CD14-positive monocyte (primary cell): Measurements from ENCODE around the gene CSF2RB. TPM values are rescaled to one million over a fixed set of nuclear protein-coding genes. Genes with fewer than 3 reads are reported as not detected.
"Not testable (repeated sequence)": the region's sequence is repeated elsewhere in the genome, so short reads cannot be mapped to it uniquely, and the experiment has no call there.

ENCODE experiments used
- DNase-seq, 3 donors: peaks; one replicate each; pipeline ENCODE4 v3.0.0-alpha.2; 2011 to 2022
- H2AFZ ChIP-seq: 2 replicates; pipeline ENCODE4 v1.6.0; 2012; ENCODE audit warnings: mild to moderate bottlenecking, low read depth, low read length, inconsistent platforms; ENCODE audit not compliant: insufficient read depth, poor library complexity, severe bottlenecking
- H3K27ac ChIP-seq, 2 donors: 1 replicate in 1 of 2; 2 replicates in 1 of 2; pipeline ENCODE4 v1.5.1; 2012 to 2013; ENCODE audit warnings: low read length in 2 of 2, control low read depth in 1 of 2, inconsistent platforms in 1 of 2, low read depth in 1 of 2, mild to moderate bottlenecking in 1 of 2
- H3K27me3 ChIP-seq, 2 donors: one replicate each; pipeline versions ENCODE4 v1.6.0 to v1.6.1; 2011 to 2013; ENCODE audit warnings: low read length in 2 of 2; ENCODE audit not compliant: control insufficient read depth in 2 of 2, insufficient read depth in 2 of 2
- H3K36me3 ChIP-seq, 2 donors: replicated peaks in 1 of 2; 1 replicate in 1 of 2; 2 replicates in 1 of 2; pipeline versions ENCODE4 v1.5.1 to v1.6.1; 2012 to 2013; ENCODE audit warnings: low read length in 2 of 2, control low read depth in 1 of 2, inconsistent platforms in 1 of 2, mild to moderate bottlenecking in 1 of 2; ENCODE audit not compliant: insufficient read depth in 2 of 2, control insufficient read depth in 1 of 2
- H3K4me1 ChIP-seq, 2 donors: 1 replicate in 1 of 2; 2 replicates in 1 of 2; pipeline versions ENCODE4 v1.5.1 to v1.6.1; 2012 to 2013; ENCODE audit warnings: low read length in 2 of 2, control low read depth in 1 of 2, inconsistent platforms in 1 of 2, mild to moderate bottlenecking in 1 of 2, moderate library complexity in 1 of 2; ENCODE audit not compliant: insufficient read depth in 2 of 2, control insufficient read depth in 1 of 2
- H3K4me2 ChIP-seq: replicated peaks from 2 replicates; pipeline ENCODE3; 2012; ENCODE audit warnings: low read length, moderate library complexity, mild to moderate bottlenecking; ENCODE audit not compliant: poor library complexity, severe bottlenecking; ENCODE audit errors: extremely low read depth
- H3K4me3 ChIP-seq, 3 experiments: fragments of 200-600 bp in 1 of 3; sonication (generic) in 1 of 3; replicated peaks in 1 of 3; 1 replicate in 2 of 3; 2 replicates in 1 of 3; pipeline ENCODE4 v1.5.1; 2011 to 2013; ENCODE audit warnings: low read length in 3 of 3, mild to moderate bottlenecking in 3 of 3, control low read depth in 2 of 3, low read depth in 2 of 3, inconsistent platforms in 1 of 3, moderate library complexity in 1 of 3
- H3K79me2 ChIP-seq: 2 replicates; pipeline ENCODE4 v1.6.0; 2012; ENCODE audit warnings: mild to moderate bottlenecking, control low read depth, inconsistent platforms, low read length, moderate library complexity; ENCODE audit not compliant: insufficient read depth
- H3K9ac ChIP-seq: 2 replicates; pipeline ENCODE4 v1.6.0; 2017; ENCODE audit warnings: low read length, mild to moderate bottlenecking; ENCODE audit not compliant: insufficient read depth, poor library complexity, severe bottlenecking
- H3K9me3 ChIP-seq, 2 donors: replicated peaks in 1 of 2; 1 replicate in 1 of 2; 2 replicates in 1 of 2; pipeline versions ENCODE4 v1.5.1 to v1.6.1; 2012 to 2013; ENCODE audit warnings: low read length in 2 of 2, control low read depth in 1 of 2; ENCODE audit not compliant: control insufficient read depth in 1 of 2, insufficient read depth in 1 of 2
- H4K20me1 ChIP-seq: 2 replicates; pipeline ENCODE4 v1.6.0; 2012; ENCODE audit warnings: mild to moderate bottlenecking, low read length, control low read depth, moderate library complexity; ENCODE audit not compliant: insufficient read depth
- H3K27ac Mint-ChIP-seq, 7 donors: one replicate each; pipeline ENCODE4 v1.8.0; 2020; ENCODE audit warnings: mild to moderate bottlenecking in 7 of 7, mixed read lengths in 7 of 7, moderate library complexity in 6 of 7, inconsistent platforms in 2 of 7
- H3K27me3 Mint-ChIP-seq, 3 donors: one replicate each; pipeline ENCODE4 v1.8.0; 2021 to 2022; ENCODE audit warnings: low read depth in 3 of 3, mild to moderate bottlenecking in 3 of 3, mixed read lengths in 3 of 3, moderate library complexity in 3 of 3, inconsistent platforms in 1 of 3
- H3K36me3 Mint-ChIP-seq, 2 donors: one replicate each; pipeline ENCODE4 v1.8.0; 2020; ENCODE audit warnings: mixed read lengths in 2 of 2, inconsistent platforms in 1 of 2, mild to moderate bottlenecking in 1 of 2
- H3K4me1 Mint-ChIP-seq: one replicate; pipeline ENCODE4 v1.8.0; 2020; ENCODE audit warnings: mild to moderate bottlenecking, mixed read lengths
- H3K4me3 Mint-ChIP-seq, 2 donors: one replicate each; pipeline ENCODE4 v1.8.0; 2020; ENCODE audit warnings: mild to moderate bottlenecking in 2 of 2, mixed read lengths in 2 of 2, moderate library complexity in 1 of 2
- H3K9me3 Mint-ChIP-seq, 7 donors: one replicate each; pipeline ENCODE4 v1.8.0; 2020 to 2022; ENCODE audit warnings: mixed read lengths in 7 of 7, mild to moderate bottlenecking in 6 of 7, moderate library complexity in 6 of 7, inconsistent platforms in 2 of 7
- CTCF ChIP-seq: fragments of 200-600 bp; IDR thresholded peaks from one replicate; pipeline ENCODE4 v1.8.0; 2022; ENCODE audit warnings: antibody characterized with exemption, mild to moderate bottlenecking
- WGBS: methylation state at CpG from one replicate; pipeline ENCODE4 v1.1.5; 2013; ENCODE audit warnings: missing lambda C conversion rate; ENCODE audit not compliant: insufficient coverage; 5-methylcytosine and 5-hydroxymethylcytosine counted together
- intact Hi-C, 2 donors: fragments of 100-400 bp; cut with micrococcal nuclease; formaldehyde crosslinking; loops; one replicate each; pipeline versions ENCODE4 v1.15.0 to v1.15.1; 2023
- polyA plus RNA-seq, 3 donors: library from polyadenylated mRNA; depleted of rRNA in 1 of 3; unstranded in 2 of 3; stranded (reverse) in 1 of 3; fragments of 300-500 nt in 2 of 3; fragments of >200 nt in 1 of 3; fragmentation: Illumina TruSeq in 2 of 3; gene quantifications; 1 replicate in 2 of 3; 2 replicates in 1 of 3; pipeline ENCODE4 v1.2.3, GENCODE V29; 2012 to 2021

CSF2RB gene
- polyA plus RNA-seq, 3 donors: 29.9 to 91.1 (median 52.7) TPM

DNA sequence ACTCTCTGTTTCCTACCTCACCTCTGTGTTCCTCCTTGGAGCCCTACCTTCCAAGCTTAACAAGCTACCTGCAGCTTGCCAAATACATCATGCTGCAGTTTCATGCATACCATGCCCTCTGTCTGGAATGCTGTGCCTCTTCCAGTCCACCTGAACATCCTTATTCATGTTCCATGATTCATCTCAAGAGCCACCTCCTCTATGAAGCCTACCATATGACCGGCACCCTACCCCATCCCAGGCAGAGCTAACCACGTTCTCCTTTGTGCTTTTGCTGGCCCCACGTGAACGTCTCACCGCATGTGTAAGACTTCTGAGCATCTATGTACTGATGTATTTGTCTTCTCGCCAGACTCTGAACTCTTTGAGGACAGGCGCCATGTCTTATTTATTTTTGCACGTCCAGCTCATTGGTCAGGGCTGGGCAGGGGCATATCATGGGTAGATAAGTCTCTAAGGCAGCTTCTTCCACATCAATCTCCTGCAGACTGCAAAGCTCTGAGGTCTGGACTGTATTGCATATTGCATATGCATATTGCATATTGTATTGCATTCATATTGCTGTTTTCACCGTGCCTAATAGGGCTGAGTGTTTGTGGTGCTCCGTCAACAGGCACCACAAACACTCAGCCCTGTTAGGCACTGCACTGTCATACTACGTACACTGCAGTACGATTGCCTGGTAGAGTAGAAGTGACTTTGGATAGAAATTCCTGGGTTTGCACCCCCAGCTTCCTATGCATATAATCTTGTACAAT lies 74.8 kb downstream of the CSF2RB start:
- Mint-ChIP-seq H3K4me1 (peaks cover 7% of the 10 kb centered on the region), H3K27ac (no peak overlapping the region)
- no peak for TF ChIP-seq CTCF

GRCh38 chr22:36989012-36989411 lies 75.6 kb downstream of the CSF2RB start:
- H3K4me2 ChIP-seq, DNase-seq, H3K9ac ChIP-seq, H3K36me3 ChIP-seq, H3K4me1 Mint-ChIP-seq, H3K36me3 Mint-ChIP-seq, H4K20me1 ChIP-seq, H3K27ac Mint-ChIP-seq, H3K79me2 ChIP-seq, H3K4me3 Mint-ChIP-seq, intact Hi-C loops, H3K4me3 ChIP-seq, H3K27ac ChIP-seq, H3K4me1 ChIP-seq, H2AFZ ChIP-seq: not testable (repeated sequence)
- Histone ChIP-seq H3K9me3 (peaks cover 7 to 10% of the 10 kb centered on the region in 2 donors), H3K27me3 (peaks cover 3 to 18% of the 10 kb centered on the region in 2 donors)
- Mint-ChIP-seq H3K27me3 (peaks cover 8 to 35% (median 16%) of the 10 kb centered on the region in 3 donors), H3K9me3 (peaks cover 3 to 14% (median 11%) of the 10 kb centered on the region in 7 donors)
- 100% methylated on average over 4 of the region's 4 CpGs for WGBS

More for the DNA sequence above, 74.8 kb downstream of the CSF2RB start:
- peaks cover 3 to 18% of the 10 kb centered on the region in 2 donors for H3K27me3 ChIP-seq
- Mint-ChIP-seq H3K27me3 (peaks cover 8 to 30% (median 18%) of the 10 kb centered on the region in 3 donors), H3K4me3 (no peak overlapping the region), H3K9me3 (peaks cover 3 to 14% (median 11%) of the 10 kb centered on the region in 7 donors), H3K36me3 (no peaks in the 10 kb centered on the region)
- H3K4me1 ChIP-seq: peaks cover 5 to 9% of the 10 kb centered on the region in 2 donors
- H4K20me1 ChIP-seq: no peaks in the 10 kb centered on the region
- no peak for DNase-seq
- H3K36me3 ChIP-seq: no peaks in the 10 kb centered on the region
- no peak overlapping the region for H3K4me2 ChIP-seq
- no peak overlapping the region for H3K27ac ChIP-seq
- intact Hi-C loops: no loop called here
- WGBS: 78% methylated on average over 4 of the region's 12 CpGs
- no peak overlapping the region for H2AFZ ChIP-seq
- H3K4me3 ChIP-seq: no peak overlapping the region
- H3K79me2 ChIP-seq: no peaks in the 10 kb centered on the region
- H3K9me3 ChIP-seq: peaks cover 7 to 10% of the 10 kb centered on the region in 2 donors
- no peak overlapping the region for H3K9ac ChIP-seq

Other genes starting within 250 kb of the CSF2RB start
- gene CACNG2, start 209.9 kb upstream of the CSF2RB start, polyA plus RNA-seq: not detected
- gene IFT27, start 137.5 kb upstream of the CSF2RB start, polyA plus RNA-seq: 10 to 100 TPM; 12.5 to 16.9 (median 14.6) TPM
- under 1 TPM in 1 of 3 donors, not detected in 2; 0.65 TPM for gene PVALB, start 96.6 kb upstream of the CSF2RB start, polyA plus RNA-seq
- gene NCF4, start 52.6 kb upstream of the CSF2RB start, polyA plus RNA-seq: 100 to 1,000 TPM; 206 to 249 (median 209) TPM
- gene TST, start 105.8 kb downstream of the CSF2RB start, polyA plus RNA-seq: 10 to 100 TPM; 17.3 to 41.7 (median 34.5) TPM
- gene MPST, start 106.1 kb downstream of the CSF2RB start, polyA plus RNA-seq: 10 to 100 TPM; 27.9 to 53.7 (median 51.2) TPM
- gene KCTD17, start 138.1 kb downstream of the CSF2RB start, polyA plus RNA-seq: 10 to 100 TPM in 1 of 3 donors, 1 to 10 TPM in 2; 8.4 to 40.0 (median 9.0) TPM
- not detected for gene TMPRSS6, start 196.1 kb downstream of the CSF2RB start, polyA plus RNA-seq
- gene IL2RB, start 236.3 kb downstream of the CSF2RB start, polyA plus RNA-seq: 1 to 10 TPM in 1 of 3 donors, under 1 TPM in 2; 0.05 to 1.7 (median 0.60) TPM